ENCODE measurements around the gene TMEM63C.

GRCh38 chr14:77258566-77258965, 77.0 kb downstream of the TMEM63C start:
- TF ChIP-seq CTCF (IDR thresholded peaks at IDR 0.05) (no peak), POLR2AphosphoS5 (IDR thresholded peaks at IDR 0.05) (no peak), POLR2A (IDR thresholded peaks at IDR 0.05) (no peak)
